NK-92 (cell line): ENCODE measurements around the gene PKP1.

Experiments used
- DNase-seq: peaks from one replicate; lab custom pipeline; 2025; ENCODE audit not compliant: unreplicated experiment; lab: John Stamatoyannopoulos, UW

PKP1 gene

DNA sequence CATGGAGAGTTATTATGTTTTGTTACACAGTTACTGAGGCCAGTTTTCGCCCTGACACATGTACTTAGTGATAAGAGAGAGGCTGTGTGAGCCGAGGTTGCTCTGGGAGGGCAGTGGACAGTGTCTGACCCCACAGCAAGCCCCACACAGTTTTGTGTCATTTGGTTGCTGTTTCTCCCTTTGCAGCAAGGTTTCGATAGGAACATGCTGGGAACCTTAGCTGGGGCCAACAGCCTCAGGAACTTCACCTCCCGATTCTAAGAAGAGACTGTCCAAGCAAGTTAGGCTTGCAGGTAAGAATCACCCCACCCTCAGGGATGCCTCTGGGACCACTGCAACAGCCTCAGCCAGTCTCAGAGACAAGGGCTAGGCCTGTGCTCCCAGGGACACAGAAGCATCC is 45.3 kb downstream of the PKP1 start:
- DNase-seq, result no peak

DNA sequence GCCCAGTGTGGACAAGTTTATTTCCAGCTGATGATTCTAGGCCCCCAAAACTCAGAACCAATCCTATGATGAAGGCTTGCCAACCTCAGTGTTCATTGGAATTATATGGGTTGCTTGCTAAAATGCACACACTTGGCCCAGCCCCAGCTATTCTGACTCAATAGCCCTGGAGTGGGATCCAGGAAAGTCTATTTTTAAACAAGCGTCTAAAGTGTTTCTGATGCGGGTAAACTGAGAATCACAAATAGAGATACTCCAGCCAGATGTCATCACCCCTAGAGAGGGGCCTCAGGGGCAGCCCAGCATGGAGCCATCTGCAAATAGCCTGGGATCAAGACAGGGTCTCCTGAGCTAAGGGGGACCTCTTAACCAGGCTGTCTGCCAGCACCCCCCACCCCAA is 46.0 kb downstream of the PKP1 start:
- DNase-seq, result no peak

DNA sequence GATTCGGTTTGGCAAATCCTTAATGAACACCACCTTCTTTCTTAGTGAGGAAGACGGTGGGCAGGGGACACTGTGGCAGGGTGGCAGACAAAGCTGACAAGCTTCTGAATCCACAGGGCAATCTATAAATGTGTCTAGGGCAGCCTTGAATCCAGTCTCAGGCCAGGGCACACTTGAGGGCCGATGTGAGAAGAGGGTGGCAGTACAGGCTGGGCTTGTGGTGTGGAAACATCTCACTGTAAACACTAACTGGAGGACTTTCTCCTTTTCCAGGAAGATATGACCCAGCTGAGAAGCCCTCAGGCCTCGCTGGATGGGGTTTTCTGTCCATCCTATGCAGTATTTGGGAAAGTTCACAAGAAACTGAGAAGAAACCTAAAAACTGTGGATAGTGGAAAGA is 46.5 kb downstream of the PKP1 start:
- no peak for DNase-seq

DNA sequence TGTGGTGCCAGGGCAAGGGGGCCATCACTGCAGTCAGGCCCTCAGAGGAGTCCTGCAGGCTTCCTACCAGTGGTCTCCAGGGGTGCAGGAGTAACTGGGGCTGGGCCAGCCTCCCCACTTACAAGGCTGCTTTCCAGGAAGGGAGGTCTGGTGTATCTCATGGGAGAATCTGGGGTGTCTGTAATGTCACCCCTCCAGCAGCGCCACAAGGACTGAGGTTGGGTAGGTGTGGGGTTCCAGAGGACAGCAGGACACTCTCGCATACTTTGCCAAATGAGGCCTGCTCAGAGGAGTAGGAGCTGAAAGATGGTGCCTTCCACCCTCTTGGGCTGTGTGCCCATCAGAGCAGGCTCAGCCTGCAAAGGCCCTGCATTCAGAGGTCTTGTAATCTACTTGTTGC is 47.2 kb downstream of the PKP1 start:
- no peak for DNase-seq

DNA sequence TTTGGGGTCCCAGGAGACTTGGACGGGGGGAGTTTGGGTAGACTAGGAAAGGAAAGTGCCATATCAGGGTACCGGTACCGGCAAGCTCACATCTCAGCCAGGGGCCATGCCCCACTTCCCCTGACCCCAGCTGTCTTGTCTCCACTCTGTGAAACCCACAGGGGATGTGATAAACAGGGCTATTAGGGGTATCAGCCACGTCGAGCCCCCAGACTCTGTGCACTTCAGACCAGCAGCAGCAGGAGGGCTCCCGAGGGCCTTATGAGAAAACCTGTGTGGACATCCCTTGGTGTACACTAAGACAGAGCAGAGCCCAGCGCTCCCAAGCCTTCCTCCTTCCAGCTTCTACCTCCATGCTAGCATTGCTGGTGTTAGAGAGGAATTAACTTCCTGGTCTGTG is 47.9 kb downstream of the PKP1 start:
- DNase-seq, result no peak

DNA sequence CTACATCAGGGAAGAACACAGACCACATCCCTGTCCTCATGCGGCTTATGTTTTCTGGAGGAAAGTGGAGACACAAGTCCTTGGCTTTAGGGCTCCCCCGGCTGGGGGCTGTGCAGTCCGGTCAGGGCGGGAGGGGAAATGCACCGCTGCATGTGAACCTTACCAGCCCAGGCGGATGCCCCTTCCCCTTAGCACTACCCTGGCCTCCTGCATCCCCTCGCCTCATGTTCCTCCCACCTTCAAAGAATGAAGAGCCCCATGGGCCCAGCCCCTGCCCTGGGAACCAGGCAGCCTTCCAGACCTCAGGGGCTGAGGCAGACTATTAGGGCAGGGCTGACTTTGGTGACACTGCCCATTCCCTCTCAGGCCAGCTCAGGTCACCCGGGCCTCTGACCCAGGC is 48.7 kb downstream of the PKP1 start:
- no peak for DNase-seq

DNA sequence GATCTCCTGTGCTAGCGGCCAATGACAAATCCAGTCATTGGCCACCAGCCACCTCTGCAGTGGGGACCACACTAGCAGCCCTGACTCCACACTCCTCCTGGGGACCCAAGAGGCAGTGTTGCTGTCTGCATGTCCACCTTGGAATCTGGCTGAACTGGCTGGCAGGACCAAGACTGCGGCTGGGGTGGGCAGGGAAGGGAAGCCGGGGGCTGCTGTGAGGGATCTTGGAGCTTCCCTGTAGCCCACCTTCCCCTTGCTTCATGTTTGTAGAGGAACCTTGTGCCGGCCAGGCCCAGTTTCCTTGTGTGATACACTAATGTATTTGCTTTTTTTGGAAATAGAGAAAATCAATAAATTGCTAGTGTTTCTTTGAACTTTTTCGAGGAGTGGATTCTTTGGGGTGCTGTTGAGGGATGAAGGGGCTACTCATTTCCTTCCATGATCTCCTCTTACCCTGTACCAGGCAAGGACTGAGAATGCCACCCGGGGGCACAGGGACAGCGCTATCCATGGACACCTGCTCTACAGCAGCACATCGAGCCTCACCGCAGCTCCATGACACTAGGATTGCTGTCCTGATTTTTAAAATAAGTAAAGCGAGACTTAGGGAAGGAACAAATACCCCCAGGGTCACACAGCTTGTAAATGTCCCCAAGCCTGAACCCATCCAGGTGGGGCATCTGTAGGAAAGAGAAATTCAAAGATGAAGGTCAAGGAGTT is 49.5 kb downstream of the PKP1 start:
- DNase-seq, result no peak

DNA sequence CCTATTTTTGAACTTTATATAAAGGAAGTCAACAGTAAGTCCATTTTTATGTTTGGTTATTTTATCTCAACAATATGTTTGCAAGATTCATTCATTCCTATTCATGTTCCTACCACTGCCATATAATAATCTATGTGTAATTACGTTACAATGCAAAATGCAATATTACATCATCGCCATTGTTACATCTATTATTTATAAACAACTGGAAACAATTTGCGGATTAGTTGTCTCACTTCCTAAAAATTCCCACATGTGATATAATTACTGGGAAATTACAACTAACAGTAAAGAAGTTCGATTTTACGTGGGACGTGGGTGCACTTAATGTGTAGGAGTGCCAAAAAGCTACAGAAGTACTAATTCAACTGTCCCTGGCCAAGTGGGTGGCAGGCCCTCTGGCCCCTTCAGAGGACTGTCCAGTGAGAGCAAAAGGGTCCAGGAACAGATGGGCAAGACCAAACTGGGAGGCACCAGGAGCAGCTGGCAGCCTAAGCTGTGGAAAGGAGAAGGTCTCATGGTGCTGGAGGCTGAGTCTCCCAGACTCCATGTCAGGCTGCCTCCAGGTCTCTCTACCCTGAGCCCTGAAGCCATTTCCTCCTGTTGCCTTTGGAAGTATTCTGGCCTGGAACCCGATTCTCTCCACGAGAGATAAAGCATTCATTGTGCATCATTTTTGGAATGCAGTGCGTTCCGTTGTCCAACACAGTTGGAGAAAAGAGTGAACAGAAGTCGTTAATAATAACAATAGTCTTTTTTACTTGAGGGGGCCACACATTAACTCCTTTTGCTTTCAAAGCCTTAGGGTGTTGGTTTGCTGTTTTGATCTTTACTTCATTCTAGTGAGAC is 51.2 kb downstream of the PKP1 start:
- no peak for DNase-seq

DNA sequence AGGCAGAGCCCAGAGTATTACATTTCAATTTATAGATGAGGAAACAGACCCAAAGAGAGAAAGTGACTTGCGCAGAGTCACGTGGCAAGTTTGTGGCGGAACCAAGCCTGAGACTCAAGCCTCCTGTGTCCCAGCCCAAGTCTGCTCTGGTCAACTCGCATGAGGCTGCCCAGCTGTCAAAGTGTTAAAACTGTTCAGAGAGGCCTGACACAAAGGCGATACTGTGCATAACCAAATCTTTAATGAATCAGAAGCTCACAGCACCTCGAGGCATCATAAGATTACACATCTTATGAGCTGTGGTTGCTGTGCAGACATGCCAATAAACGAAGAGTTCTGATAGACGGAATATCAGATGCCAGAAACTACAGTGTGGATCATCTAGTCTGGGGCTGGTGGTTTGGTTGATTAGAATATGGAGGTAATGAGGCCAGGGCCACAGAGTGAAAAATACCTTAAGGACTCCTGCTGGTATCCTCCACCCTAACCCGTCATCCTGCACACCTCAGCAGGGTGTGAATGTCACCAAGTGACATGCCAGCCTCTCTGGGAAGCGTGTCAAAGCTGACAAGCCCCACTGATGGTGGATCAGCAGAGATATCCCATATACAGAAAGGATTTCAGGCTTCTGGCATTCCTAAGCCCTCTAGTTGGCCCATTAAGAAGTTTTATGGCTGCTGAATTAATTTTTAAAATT is 52.0 kb downstream of the PKP1 start:
- no peak for DNase-seq

DNA sequence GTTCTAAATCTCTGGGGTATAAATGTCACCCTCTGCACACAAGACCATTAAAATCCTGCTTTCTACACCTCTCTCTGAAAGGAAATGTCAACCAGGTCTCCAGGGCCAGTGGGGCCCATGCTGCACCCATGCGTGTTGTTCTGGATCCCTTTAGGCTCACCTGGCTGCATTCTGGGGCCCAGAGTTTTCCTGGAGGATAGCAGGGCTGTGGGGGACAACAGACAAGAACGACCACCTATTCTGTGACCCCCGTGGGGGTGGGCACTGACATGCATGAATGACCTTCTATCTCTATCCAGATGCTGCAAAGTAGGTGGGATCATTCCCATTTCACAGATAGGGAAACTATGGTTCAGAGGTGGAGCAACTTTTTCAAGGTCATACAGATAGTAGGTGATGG is 52.6 kb downstream of the PKP1 start:
- DNase-seq, result no peak

DNA sequence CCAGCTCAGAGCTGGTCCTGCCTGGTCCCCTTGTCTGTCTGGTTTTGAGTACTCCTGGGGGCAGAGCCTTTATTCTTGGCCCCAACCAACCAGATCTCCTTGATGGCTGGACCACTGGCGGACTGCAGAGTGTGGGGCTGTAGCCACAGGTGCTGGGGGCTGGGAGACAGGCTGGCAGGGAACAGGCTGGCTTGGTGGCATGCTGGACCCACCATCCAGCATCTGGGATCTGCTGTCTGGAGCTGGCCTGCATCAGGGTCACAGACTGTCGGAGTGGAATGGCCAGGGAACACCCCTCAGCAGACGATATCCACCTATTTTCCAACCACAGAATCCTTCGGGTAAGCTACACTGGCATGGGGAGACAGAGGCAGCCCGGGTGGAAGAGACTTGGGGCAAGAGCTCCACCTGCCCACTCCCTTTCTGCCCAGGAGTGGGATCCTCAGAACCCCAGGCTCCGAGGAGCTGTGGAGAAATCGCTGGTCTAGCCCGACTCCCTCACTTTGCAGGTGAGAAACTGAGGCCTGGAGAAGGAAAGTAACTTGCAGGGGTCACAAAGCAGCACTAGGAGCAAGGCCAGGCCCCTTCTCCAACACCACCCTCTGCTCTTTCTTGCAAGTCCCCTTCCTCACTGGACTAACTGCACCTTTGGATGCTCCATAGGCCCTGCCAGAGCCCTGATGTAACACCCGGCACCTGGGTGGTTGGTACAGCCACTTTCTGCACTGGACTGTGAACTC is 53.6 kb downstream of the PKP1 start:
- DNase-seq, result no peak

DNA sequence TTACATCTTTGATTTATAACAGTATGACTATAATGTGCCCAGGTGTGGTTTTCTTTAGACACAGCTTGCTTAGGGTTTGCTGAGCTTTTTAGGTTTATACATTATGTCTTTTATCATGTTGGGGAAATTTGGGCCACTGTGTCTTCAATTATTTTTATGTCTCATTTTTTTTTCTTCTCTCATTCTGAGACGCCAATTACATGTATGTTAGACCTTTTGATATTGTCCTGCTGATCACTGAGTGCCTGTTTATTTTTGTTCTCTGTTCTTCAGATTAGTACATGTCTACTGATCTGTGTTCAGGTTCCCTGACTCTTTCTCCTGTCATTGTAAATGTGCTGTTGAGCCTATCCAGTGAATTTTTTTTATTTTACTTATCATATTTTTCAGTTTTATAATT is 58.1 kb downstream of the PKP1 start:
- DNase-seq, result no peak

DNA sequence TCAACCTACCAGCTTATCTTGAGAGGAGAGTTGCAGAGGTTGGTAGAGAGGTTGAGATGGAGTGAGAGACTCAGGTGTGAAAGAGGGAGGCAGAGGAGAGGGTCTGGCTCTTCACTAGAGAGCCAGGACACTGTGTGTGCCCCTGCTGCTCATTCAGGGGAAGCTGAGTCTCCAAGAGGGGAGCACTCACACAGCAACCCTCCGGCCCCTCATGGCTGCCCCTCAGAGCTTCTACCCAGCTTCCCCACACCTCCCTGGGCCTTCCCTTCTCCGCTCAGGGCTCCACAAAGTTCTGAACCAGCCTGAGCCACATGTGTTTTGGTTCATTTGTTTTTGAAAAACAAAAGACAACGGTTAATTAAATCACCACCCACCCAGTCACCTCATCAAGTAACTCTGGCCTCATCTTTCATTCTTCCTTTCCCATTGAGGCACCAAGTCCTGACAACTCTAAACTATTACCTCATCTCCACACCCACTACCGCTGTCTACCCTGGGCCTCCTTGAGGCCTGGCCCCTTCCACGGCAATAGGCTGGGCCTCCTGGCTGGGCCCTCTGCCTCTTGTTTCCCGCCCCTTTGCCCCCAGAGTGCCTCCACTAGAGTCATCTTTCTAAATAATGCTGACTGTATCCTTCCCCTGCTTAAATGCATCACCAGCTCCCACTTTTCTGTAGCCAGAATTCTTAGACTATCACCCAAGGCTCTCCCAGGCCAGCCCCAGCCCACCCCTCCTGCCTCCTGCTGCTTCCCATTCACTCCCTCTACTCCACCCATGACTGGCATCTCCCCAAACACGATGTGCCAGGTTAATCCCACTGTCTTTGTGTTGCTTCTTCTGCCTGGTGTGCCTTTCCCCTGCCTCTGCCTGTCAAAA is 61.1 kb downstream of the PKP1 start:
- no peak for DNase-seq

DNA sequence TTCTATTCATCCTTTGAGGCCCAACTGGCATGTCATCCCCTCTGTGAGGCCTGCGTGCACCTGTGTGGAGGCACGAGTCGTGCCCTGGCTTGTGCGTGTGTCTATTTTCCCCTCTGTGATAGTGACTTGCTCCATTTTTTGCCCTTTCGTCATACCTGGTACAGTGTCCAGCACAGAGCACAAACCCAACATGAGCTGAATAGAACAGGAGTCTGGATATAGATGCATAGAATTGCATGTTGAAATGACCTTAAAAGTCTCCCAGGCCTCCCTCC is 61.7 kb downstream of the PKP1 start:
- DNase-seq, result no peak

DNA sequence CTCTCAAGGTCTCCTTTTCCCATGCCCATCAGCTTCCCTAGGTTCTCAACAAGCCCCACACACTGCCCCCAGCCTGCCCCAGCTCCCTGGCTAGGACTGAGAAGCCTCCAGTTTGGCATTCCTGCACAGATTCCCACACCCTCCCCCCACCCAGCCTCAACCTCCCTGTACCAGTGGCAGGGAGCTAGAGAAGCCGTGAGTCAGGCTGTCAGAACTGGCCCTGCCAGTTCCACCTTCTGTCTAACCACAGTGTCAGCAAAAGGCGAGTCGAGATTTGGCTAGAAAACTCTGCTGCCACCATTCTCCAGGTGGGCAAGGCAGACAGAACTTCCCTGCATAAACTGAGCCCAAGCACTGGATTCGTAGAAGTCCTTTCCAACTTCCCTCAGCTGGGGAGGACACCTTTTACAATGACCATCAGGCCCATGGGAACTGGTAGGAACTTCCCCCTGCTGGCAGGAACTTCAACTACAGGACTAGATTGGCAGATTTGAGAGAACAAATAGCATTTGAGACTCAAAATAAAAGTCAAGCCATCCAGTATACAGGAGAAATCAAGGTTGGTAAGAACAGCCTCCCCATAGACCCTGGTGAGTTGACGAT is 63.1 kb downstream of the PKP1 start:
- DNase-seq, result no peak

DNA sequence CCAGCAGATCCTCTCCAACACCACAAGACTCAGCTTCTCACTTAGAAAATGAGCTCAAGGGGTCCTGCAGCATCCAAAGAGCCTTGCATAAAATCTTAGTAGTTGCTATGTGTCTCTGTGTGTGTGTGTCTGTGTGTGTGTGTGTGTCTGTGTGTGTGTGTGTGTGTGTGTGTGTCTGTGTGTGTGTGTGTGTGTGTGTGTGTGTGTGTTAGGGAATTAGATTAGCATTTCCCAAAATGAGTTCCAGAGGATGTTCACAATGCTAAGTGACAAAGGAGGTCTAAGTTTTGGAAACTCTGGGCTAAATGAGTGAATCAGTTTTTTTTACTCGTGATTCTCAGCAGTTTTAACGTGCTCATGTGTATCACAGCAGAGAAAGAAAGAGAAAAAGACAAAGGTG is 63.7 kb downstream of the PKP1 start:
- DNase-seq, result no peak

DNA sequence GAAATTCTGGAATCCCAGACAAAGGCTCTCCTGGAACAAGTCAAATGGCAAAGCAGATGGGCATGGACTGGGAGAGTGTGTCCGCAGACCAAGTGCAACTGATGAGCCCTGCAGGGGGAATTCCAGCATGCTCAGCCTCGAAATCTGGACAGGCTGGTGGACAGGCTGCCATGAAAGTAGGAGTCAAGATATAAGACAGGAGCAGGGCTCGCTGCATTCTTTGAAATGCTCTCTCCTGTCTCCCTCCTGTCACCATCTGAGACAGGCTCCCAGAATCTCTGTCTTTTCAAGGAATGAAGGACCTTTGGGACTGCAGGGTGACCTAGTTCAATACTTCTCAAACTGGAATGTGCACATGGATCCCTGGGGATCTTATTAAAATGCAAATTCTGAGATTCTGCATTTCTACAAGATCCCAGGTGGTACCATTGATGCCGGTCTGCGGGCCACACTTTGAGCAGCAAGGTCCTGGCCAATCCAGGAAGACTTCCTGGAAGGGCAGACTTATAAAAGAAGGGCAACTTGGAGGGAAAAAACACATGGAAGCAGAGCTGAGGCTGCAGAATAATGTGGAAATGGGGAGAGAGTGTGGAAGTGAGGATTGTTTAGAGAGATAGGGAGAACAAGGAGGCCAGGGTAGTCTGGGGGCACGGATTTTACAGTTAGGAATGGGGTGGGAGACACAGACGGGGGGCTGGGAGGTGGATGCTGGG is 64.3 kb downstream of the PKP1 start:
- DNase-seq, result no peak

DNA sequence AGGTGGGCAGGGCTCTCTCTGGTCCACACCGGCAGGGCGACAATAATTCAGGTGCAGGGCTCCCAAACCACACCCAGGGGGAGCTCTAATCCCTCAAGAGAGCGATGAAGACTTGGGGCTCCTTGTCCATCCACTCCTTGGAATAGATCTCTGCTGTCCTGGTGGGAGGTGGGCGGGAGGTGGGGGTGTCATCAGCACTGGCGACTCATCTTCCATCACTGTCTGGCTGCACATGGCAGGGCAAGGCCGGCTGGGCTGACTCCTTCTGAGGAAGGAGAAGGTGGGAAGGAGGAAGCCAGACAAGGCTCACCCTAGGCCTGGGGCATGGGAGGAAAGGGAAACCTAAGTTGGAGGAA is 64.9 kb downstream of the PKP1 start:
- DNase-seq, result no peak

DNA sequence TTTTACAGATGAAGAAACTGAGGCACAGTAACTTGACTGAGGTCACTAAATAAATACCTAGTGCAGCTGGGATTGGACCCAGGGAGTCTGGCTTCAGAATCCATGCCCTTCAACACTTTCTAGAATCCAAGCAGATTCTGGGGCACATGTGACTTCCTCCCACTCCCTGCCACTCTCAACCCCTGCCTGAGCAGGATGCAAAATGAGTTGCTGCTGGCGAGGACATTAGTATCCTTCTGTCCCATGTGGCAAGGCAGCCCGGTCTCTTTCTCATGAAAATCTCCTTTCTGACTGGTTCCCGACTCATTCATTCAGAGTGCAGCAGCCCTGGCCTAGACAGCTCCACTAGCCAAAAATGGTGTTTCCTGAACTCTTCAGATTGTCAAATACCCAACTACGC is 65.8 kb downstream of the PKP1 start:
- no peak for DNase-seq

DNA sequence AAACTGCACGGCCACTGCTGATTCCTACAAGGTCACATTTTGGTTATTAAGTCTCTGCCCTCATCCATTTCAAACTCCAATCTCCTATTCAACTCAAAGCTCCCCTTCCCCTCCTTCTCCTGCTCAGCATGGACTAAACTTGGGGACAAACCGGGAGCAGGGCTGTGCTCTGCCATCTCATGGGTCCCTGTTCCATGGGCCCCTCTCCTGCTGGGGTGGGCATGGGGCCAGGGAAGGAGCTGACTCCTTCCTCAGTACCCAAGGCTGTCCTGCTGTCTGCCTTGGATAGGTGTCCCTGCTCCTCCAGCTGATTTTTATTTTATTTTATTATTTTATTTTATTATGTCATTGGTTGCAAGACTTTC is 67.0 kb downstream of the PKP1 start:
- DNase-seq, result no peak
